NCI-H748 treated with DMSO at 0.1 percent for 48 hours (cell line): ENCODE results near the gene SEMA4A.
"Not testable (repeated sequence)": the region's sequence is repeated elsewhere in the genome, so short reads cannot be mapped to it uniquely, and the experiment has no call there.

Source experiments
- DNase-seq: peaks from one replicate; lab custom pipeline; 2025; lab: John Stamatoyannopoulos, UW

Gene SEMA4A

GRCh38 chr1:156160000-156160742 is 6.8 kb downstream of the SEMA4A start:
- DNase-seq, result no peak

- peak; percentile 70 for DNase-seq
Observed at GRCh38 chr1:156160743-156161171, 7.4 kb downstream of the SEMA4A start.

GRCh38 chr1:156162430-156163037 is 9.1 kb downstream of the SEMA4A start:
- DNase-seq, result no peak

GRCh38 chr1:156163712-156164111 is 10.3 kb downstream of the SEMA4A start:
- no peak for DNase-seq

- DNase-seq, result no peak
Observed at GRCh38 chr1:156164125-156164831, 10.9 kb downstream of the SEMA4A start.

- no peak for DNase-seq
Observed at GRCh38 chr1:156165083-156165482, 11.7 kb downstream of the SEMA4A start.

- DNase-seq, result no peak
Observed at GRCh38 chr1:156167536-156167935, 14.2 kb downstream of the SEMA4A start.

- DNase-seq, result no peak
Observed at GRCh38 chr1:156172696-156173470, 19.5 kb downstream of the SEMA4A start.

GRCh38 chr1:156176610-156177210 is 23.3 kb downstream of the SEMA4A start:
- no peak for DNase-seq

GRCh38 chr1:156177919-156178654 is 24.7 kb downstream of the SEMA4A start:
- no peak for DNase-seq

GRCh38 chr1:156180471-156180870 is 27.1 kb downstream of the SEMA4A start:
- no peak for DNase-seq

- DNase-seq, result not testable (repeated sequence)
Observed at GRCh38 chr1:156181391-156181924, 28.1 kb downstream of the SEMA4A start.

GRCh38 chr1:156182010-156182779 is 28.8 kb downstream of the SEMA4A start:
- DNase-seq, result not testable (repeated sequence)

GRCh38 chr1:156186347-156187177 is 33.2 kb downstream of the SEMA4A start:
- DNase-seq, result not testable (repeated sequence)

GRCh38 chr1:156190265-156190664 is 36.9 kb downstream of the SEMA4A start:
- DNase-seq, result not testable (repeated sequence)

GRCh38 chr1:156191292-156191964 is 38.0 kb downstream of the SEMA4A start:
- no peak for DNase-seq

- DNase-seq, result no peak
Observed at GRCh38 chr1:156193208-156193487, 39.8 kb downstream of the SEMA4A start.

- DNase-seq, result peak; percentile 96
Observed at GRCh38 chr1:156193488-156194299, 40.3 kb downstream of the SEMA4A start, which contains the start of gene SLC25A44. Gene SLC25A44, plus strand, starts transcription at chr1:156194104. Its CDS starts 5,744 bp downstream, at chr1:156199848.
